Measurements from ENCODE around the gene TGIF1. TPM values are rescaled to one million over a fixed set of nuclear protein-coding genes. Genes with fewer than 3 reads are reported as not detected.
"Not testable (repeated sequence)": the region's sequence is repeated elsewhere in the genome, so short reads cannot be mapped to it uniquely, and the experiment has no call there.

Gene TGIF1
- total RNA-seq, 1 experiment from 2014 or later: 172 TPM

DNA sequence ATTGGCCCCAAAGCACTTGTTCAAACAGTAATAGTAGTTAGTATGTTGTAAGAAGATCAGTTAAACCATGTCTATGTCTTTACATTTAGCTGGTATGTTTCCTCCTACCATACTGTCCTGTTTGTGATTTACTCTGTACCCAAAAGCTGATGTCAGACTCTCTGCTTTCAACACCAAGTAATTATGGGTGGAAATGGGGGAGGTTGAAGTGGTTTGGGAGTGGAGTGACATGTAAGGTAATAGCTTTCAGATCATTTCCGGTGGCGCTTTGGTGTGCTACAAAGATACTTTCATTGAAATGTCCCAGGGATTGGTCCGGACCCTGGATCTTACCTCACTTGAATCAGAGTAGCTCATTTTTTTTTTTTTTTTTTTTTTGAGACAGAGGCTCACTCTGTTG lies 39.7 kb upstream of the TGIF1 start:
- Mint-ChIP-seq H3K4me3 (ENCODE audit: unreplicated experiment) (no peak overlapping the region), H3K27me3 (ENCODE audit: insufficient read depth, unreplicated experiment) (no peaks in the 10 kb centered on the region), H3K4me1 (ENCODE audit: insufficient read depth, unreplicated experiment) (peaks cover 11% of the 10 kb centered on the region), H3K27ac (ENCODE audit: low read depth, unreplicated experiment) (no peak overlapping the region), H3K9me3 (ENCODE audit: unreplicated experiment) (no peaks in the 10 kb centered on the region), H3K36me3 (ENCODE audit: insufficient read depth, unreplicated experiment) (peaks cover 7% of the 10 kb centered on the region)
- intact Hi-C loops (cut with micrococcal nuclease): no loop called here
- DNase-seq (ENCODE audit: unreplicated experiment): no peak
- BruUV-seq (replicated peaks): no TSS peak
- CTCF ChIA-PET: interaction anchor here (0.6 to 2.0 kb wide), 4 partner anchors 15 to 300 kb away, joined by 3 to 6 read pairs (median 4); no protein-coding TSS in a partner anchor
- TF ChIP-seq, protein P1, sequence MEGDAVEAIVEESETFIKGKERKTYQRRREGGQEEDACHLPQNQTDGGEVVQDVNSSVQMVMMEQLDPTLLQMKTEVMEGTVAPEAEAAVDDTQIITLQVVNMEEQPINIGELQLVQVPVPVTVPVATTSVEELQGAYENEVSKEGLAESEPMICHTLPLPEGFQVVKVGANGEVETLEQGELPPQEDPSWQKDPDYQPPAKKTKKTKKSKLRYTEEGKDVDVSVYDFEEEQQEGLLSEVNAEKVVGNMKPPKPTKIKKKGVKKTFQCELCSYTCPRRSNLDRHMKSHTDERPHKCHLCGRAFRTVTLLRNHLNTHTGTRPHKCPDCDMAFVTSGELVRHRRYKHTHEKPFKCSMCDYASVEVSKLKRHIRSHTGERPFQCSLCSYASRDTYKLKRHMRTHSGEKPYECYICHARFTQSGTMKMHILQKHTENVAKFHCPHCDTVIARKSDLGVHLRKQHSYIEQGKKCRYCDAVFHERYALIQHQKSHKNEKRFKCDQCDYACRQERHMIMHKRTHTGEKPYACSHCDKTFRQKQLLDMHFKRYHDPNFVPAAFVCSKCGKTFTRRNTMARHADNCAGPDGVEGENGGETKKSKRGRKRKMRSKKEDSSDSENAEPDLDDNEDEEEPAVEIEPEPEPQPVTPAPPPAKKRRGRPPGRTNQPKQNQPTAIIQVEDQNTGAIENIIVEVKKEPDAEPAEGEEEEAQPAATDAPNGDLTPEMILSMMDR (IDR thresholded peaks at IDR 0.05; ENCODE audit: unreplicated experiment): no peak
- POLR2A ChIA-PET: interaction anchor here (2.0 kb wide), 1 partner anchor 38 kb away, joined by 12 read pairs; no protein-coding TSS in a partner anchor

DNA sequence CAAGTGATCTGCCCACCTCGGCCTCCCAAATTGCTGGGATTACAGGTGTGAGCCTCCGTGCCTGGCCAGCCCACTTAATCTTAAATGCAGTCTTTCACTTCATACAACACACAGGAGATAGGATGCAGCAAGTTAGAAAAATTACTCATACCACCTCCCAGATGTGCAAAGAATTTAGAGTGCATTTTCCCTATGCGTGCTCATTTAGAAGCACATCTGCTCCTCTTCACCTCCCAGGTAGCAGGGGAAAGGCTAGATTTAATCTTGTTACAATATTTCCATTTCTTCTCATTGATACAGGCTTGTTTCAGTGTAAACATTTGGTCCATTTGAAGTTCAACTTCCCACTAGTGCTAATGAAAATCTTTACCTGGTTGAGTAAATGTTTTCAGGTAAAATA lies 39.1 kb upstream of the TGIF1 start:
- intact Hi-C loops (cut with micrococcal nuclease); H3K36me3 Mint-ChIP-seq (ENCODE audit: insufficient read depth, unreplicated experiment); H3K27ac Mint-ChIP-seq (ENCODE audit: low read depth, unreplicated experiment); BruUV-seq (replicated peaks); H3K4me3 Mint-ChIP-seq (ENCODE audit: unreplicated experiment); H3K9me3 Mint-ChIP-seq (ENCODE audit: unreplicated experiment); DNase-seq (ENCODE audit: unreplicated experiment); H3K27me3 Mint-ChIP-seq (ENCODE audit: insufficient read depth, unreplicated experiment): not testable (repeated sequence)
- H3K4me1 Mint-ChIP-seq (ENCODE audit: insufficient read depth, unreplicated experiment): peaks cover 11% of the 10 kb centered on the region
- CTCF ChIA-PET: interaction anchor here (0.6 to 1.0 kb wide), 3 partner anchors 44 to 300 kb away, joined by 3 to 6 read pairs (median 3); no protein-coding TSS in a partner anchor
- POLR2A ChIA-PET: interaction anchor here (0.6 to 1.8 kb wide), 2 partner anchors 23 to 114 kb away, joined by 3 to 7 read pairs; no protein-coding TSS in a partner anchor

DNA sequence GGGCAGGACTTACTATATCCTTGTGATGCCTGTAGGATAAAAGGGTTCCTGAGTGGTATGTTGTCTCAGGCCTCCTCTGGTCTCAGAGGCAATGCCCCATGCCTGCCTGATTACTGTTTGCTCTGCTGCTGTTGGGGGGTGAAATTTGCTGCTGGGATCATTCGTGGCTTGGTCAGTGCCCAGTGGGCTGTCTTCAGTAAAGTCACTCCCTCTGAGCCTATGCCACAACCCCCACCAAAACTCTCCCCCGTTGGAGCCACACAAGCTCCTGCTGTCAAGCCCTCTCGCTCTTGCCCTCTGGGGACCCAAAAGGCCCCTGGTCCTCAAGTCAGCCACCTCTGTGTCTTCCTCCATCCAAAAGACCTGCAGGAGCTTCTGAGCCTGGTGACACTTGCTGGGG lies 38.6 kb upstream of the TGIF1 start:
- TF ChIP-seq, protein P1 (IDR thresholded peaks at IDR 0.05; ENCODE audit: unreplicated experiment): no peak
- ChIA-PET CTCF (interaction anchor here (0.6 kb wide), 1 partner anchor 18 kb away, joined by 3 read pairs; no protein-coding TSS in a partner anchor), POLR2A (interaction anchor here (1.8 kb wide), 2 partner anchors 36 to 114 kb away, joined by 7 to 13 read pairs; no protein-coding TSS in a partner anchor)
- intact Hi-C loops (cut with micrococcal nuclease): no loop called here
- BruUV-seq (replicated peaks): no TSS peak
- no peaks in the 10 kb centered on the region for H3K9me3 Mint-ChIP-seq (ENCODE audit: unreplicated experiment)
- H3K4me1 Mint-ChIP-seq (ENCODE audit: insufficient read depth, unreplicated experiment): peaks cover 11% of the 10 kb centered on the region
- no peak overlapping the region for H3K4me3 Mint-ChIP-seq (ENCODE audit: unreplicated experiment)
- no peaks in the 10 kb centered on the region for H3K27me3 Mint-ChIP-seq (ENCODE audit: insufficient read depth, unreplicated experiment)
- no peak for DNase-seq (ENCODE audit: unreplicated experiment)
- H3K27ac Mint-ChIP-seq (ENCODE audit: low read depth, unreplicated experiment): peak overlapping the region; percentile 57
- peaks cover 7% of the 10 kb centered on the region for H3K36me3 Mint-ChIP-seq (ENCODE audit: insufficient read depth, unreplicated experiment)

DNA sequence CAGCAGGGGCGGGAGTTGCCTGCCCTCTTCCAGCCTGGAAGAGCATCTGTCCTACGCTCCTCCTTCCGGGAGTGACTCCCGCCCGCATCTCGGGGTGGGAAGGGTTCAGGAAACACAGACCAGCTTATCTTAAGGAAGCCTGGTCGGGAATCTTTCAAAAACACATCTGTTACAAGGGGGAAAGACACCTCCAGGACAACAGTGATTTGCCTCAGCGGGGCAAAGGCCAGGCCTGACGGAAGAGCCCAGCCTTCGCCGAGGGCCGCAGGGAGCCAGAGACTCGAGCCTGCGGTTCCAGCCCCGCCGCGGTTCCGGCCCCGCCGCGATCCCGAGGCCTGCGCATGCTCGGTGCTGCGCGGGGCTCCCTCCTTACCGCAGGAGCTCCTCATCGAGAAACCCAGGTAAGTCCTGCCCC lies 38.1 kb upstream of the TGIF1 start:
- POLR2A ChIA-PET: interaction anchor here (1.0 to 1.8 kb wide), 3 partner anchors 20 to 115 kb away, joined by 4 to 13 read pairs (median 7); no protein-coding TSS in a partner anchor

DNA sequence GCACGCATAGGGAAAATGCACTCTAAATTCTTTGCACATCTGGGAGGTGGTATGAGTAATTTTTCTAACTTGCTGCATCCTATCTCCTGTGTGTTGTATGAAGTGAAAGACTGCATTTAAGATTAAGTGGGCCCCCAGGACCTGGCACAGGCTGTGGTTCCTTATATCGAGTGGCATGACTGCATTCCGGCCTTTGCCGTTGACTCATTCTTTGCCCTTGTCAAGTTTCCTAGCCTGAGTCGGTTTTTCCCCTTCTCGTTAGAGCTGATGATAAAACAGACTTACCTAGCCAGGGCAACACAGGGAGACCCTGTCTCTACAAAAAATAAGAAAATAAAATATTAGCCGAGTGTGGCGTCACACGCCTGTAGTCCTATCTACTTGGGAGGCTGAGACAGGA lies 37.4 kb upstream of the TGIF1 start:
- intact Hi-C loops (cut with micrococcal nuclease); H3K9me3 Mint-ChIP-seq (ENCODE audit: unreplicated experiment); H3K36me3 Mint-ChIP-seq (ENCODE audit: insufficient read depth, unreplicated experiment); H3K27me3 Mint-ChIP-seq (ENCODE audit: insufficient read depth, unreplicated experiment); BruUV-seq (replicated peaks): not testable (repeated sequence)
- peak; percentile 30 for DNase-seq (ENCODE audit: unreplicated experiment)
- Mint-ChIP-seq H3K4me1 (ENCODE audit: insufficient read depth, unreplicated experiment) (peaks cover 11% of the 10 kb centered on the region), H3K4me3 (ENCODE audit: unreplicated experiment) (peak overlapping the region; percentile 64), H3K27ac (ENCODE audit: low read depth, unreplicated experiment) (peak overlapping the region; percentile 57)
- POLR2A ChIA-PET: interaction anchor here (0.7 to 1.8 kb wide), 4 partner anchors 11 to 115 kb away, joined by 4 to 13 read pairs (median 6); no protein-coding TSS in a partner anchor
- CTCF ChIA-PET: interaction anchor here (0.9 to 1.2 kb wide), 3 partner anchors 34 to 1995 kb away, joined by 3 to 4 read pairs (median 4); no protein-coding TSS in a partner anchor

More for the DNA sequence above, 38.1 kb upstream of the TGIF1 start:
- Mint-ChIP-seq H3K4me3 (ENCODE audit: unreplicated experiment) (peak overlapping the region; percentile 64), H3K27ac (ENCODE audit: low read depth, unreplicated experiment) (peak overlapping the region; percentile 57), H3K9me3 (ENCODE audit: unreplicated experiment) (no peaks in the 10 kb centered on the region), H3K36me3 (ENCODE audit: insufficient read depth, unreplicated experiment) (peaks cover 7% of the 10 kb centered on the region), H3K27me3 (ENCODE audit: insufficient read depth, unreplicated experiment) (no peaks in the 10 kb centered on the region), H3K4me1 (ENCODE audit: insufficient read depth, unreplicated experiment) (peaks cover 11% of the 10 kb centered on the region)
- no peak for DNase-seq (ENCODE audit: unreplicated experiment)
- intact Hi-C loops (cut with micrococcal nuclease): no loop called here
- CTCF ChIA-PET: interaction anchor here (0.6 to 1.2 kb wide), 3 partner anchors 19 to 1994 kb away, joined by 3 to 4 read pairs (median 3); no protein-coding TSS in a partner anchor
- TF ChIP-seq, protein P1 (IDR thresholded peaks at IDR 0.05; ENCODE audit: unreplicated experiment): no peak
- no TSS peak for BruUV-seq (replicated peaks)
